Endothelial cell of umbilical vein (primary cell): ENCODE data around the gene USP2. TPM values are rescaled to one million over a fixed set of nuclear protein-coding genes. Genes with fewer than 3 reads are reported as not detected.

Experiments
- BruUV-seq: library from RNA; stranded (reverse); fragments of 400-500 nt; replicated peaks from 2 replicates; lab custom pipeline; 2021; lab: Mats Ljungman, UMichigan
- CTCF ChIA-PET: fragments of 300-600, 350-600 bp; sonication (Branson Sonifier 250); formaldehyde crosslinking; loops from one replicate; lab custom pipeline; 2021; ENCODE audit warnings: antibody characterized with exemption, inconsistent platforms; lab: Charles Lee
- POLR2A ChIA-PET: fragments of 300-600, 350-600 bp; sonication (Branson Sonifier 250); formaldehyde crosslinking; loops from one replicate; lab custom pipeline; 2021; ENCODE audit warnings: antibody characterized with exemption, inconsistent platforms; lab: Charles Lee
- DNase-seq: peaks from one replicate; pipeline ENCODE4 v3.0.0-alpha.2; 2011; ENCODE audit warnings: low read depth, low spot score
- FAIRE-seq: peaks from 2 replicates; lab custom pipeline; 2011; peaks lifted over from hg19 to GRCh38; lab: Jason Lieb, UNC
- H2AFZ ChIP-seq: 2 replicates; pipeline ENCODE4 v1.6.0; 2012; ENCODE audit warnings: low read depth, low read length, control low read depth, inconsistent platforms
- H3K27ac ChIP-seq: 2 replicates; pipeline ENCODE4 v1.5.1; 2011; ENCODE audit warnings: low read depth, mild to moderate bottlenecking, control low read depth, low read length, moderate library complexity; ENCODE audit not compliant: insufficient read depth
- H3K27me3 ChIP-seq, 2 experiments: 2 replicates each; pipeline versions ENCODE4 v1.6.0 to v1.6.1; 2011; ENCODE audit warnings: low read length in 2 of 2, mixed read lengths in 1 of 2; ENCODE audit not compliant: control insufficient read depth in 2 of 2, insufficient read depth in 2 of 2
- H3K36me3 ChIP-seq, 2 experiments: 2 replicates in 1 of 2; 3 replicates in 1 of 2; pipeline ENCODE4 v1.5.1; 2011; ENCODE audit warnings: low read length in 2 of 2, mild to moderate bottlenecking in 1 of 2, moderate library complexity in 1 of 2; ENCODE audit not compliant: control insufficient read depth in 2 of 2, insufficient read depth in 2 of 2; ENCODE audit errors: extremely low read depth in 1 of 2
- H3K4me1 ChIP-seq: 3 replicates; pipeline ENCODE4 v1.5.1; 2011; ENCODE audit warnings: mild to moderate bottlenecking, low read length; ENCODE audit not compliant: control insufficient read depth, insufficient read depth; ENCODE audit errors: extremely low read depth
- H3K4me2 ChIP-seq: 2 replicates; pipeline ENCODE4 v1.6.1; 2011; ENCODE audit warnings: low read length, control low read depth, mixed read lengths; ENCODE audit not compliant: insufficient read depth
- H3K4me3 ChIP-seq, 3 experiments: fragments of 200-600 bp in 1 of 3; sonication (generic), shearing (Covaris generic) in 1 of 3; replicated peaks in 1 of 3; 2 replicates each; pipeline ENCODE4 v1.5.1; 2011 to 2016; ENCODE audit warnings: control low read depth in 3 of 3, low read length in 3 of 3, mild to moderate bottlenecking in 2 of 3, inconsistent platforms in 1 of 3, low read depth in 1 of 3, moderate library complexity in 1 of 3; ENCODE audit not compliant: insufficient read depth in 1 of 3
- H3K79me2 ChIP-seq: 2 replicates; pipeline ENCODE4 v1.6.0; 2012; ENCODE audit warnings: low read length, inconsistent platforms; ENCODE audit not compliant: control insufficient read depth, insufficient read depth
- H3K9ac ChIP-seq: replicated peaks from 2 replicates; pipeline ENCODE3; 2011; ENCODE audit warnings: low read length, control low read depth; ENCODE audit not compliant: insufficient read depth; ENCODE audit errors: extremely low read depth
- H3K9me1 ChIP-seq: replicated peaks from 3 replicates; pipeline ENCODE4 v1.6.0; 2011; ENCODE audit warnings: mild to moderate bottlenecking, low read length; ENCODE audit not compliant: control insufficient read depth, insufficient read depth; ENCODE audit errors: extremely low read depth
- H3K9me3 ChIP-seq: replicated peaks from 2 replicates; pipeline ENCODE4 v1.5.1; 2012; ENCODE audit warnings: low read length, inconsistent platforms; ENCODE audit not compliant: control insufficient read depth, insufficient read depth
- H4K20me1 ChIP-seq: replicated peaks from 2 replicates; pipeline ENCODE3; 2011; ENCODE audit warnings: mild to moderate bottlenecking, low read length; ENCODE audit not compliant: control insufficient read depth, insufficient read depth; ENCODE audit errors: extremely low read depth
- CTCF ChIP-seq, 2 donors: IDR thresholded peaks; 1 replicate in 1 of 2; 2 replicates in 1 of 2; pipeline ENCODE4 v1.5.1; 2011; ENCODE audit warnings: low read length in 2 of 2, mild to moderate bottlenecking in 2 of 2, moderate library complexity in 2 of 2, control low read depth in 1 of 2, inconsistent platforms in 1 of 2, low read depth in 1 of 2; ENCODE audit not compliant: insufficient read depth in 1 of 2; ENCODE audit errors: extremely low read depth in 1 of 2
- EZH2 ChIP-seq: IDR thresholded peaks from 2 replicates; pipeline ENCODE4 v1.6.1; 2012; ENCODE audit warnings: borderline replicate concordance, low read depth, mild to moderate bottlenecking, moderate library complexity, low read length, inconsistent platforms; ENCODE audit not compliant: severe bottlenecking
- FOS ChIP-seq: IDR thresholded peaks from 2 replicates; pipeline ENCODE4 v1.6.1; 2011; ENCODE audit warnings: mild to moderate bottlenecking, low read length, moderate library complexity, borderline replicate concordance; ENCODE audit not compliant: insufficient read depth
- GATA2 ChIP-seq: IDR thresholded peaks from 2 replicates; pipeline ENCODE4 v1.7.0; 2011; ENCODE audit warnings: low read depth, mild to moderate bottlenecking, moderate library complexity, mixed read lengths, low read length; ENCODE audit not compliant: insufficient read length, insufficient read depth
- JUN ChIP-seq: IDR thresholded peaks from 2 replicates; pipeline ENCODE4 v1.6.1; 2011; ENCODE audit warnings: borderline replicate concordance, low read depth; ENCODE audit not compliant: insufficient read length, insufficient read depth
- MAX ChIP-seq: IDR thresholded peaks from 2 replicates; pipeline ENCODE4 v1.6.1; 2011; ENCODE audit not compliant: insufficient read depth, insufficient read length
- MYC ChIP-seq: IDR thresholded peaks from one replicate; pipeline ENCODE4 v1.6.1; 2011; ENCODE audit warnings: mild to moderate bottlenecking, low read depth, low read length
- POLR2A ChIP-seq: IDR thresholded peaks from 2 replicates; pipeline ENCODE4 v1.6.1; 2012; ENCODE audit warnings: low read depth, mild to moderate bottlenecking, control low read depth, low read length
- POLR2AphosphoS5 ChIP-seq: IDR thresholded peaks from 2 replicates; pipeline ENCODE4 v1.6.1; 2012; ENCODE audit warnings: low read depth, mild to moderate bottlenecking, control low read depth, low read length, moderate library complexity; ENCODE audit not compliant: insufficient read depth
- dilution Hi-C: fragments of 300-500 bp; cut with MboI; formaldehyde crosslinking; loops from one replicate; pipeline ENCODE4 v1.15.0; 2019; ENCODE audit warnings: low sequenced_read_pairs; ENCODE audit not compliant: extremely low pct_ligation_motif_present
- intact Hi-C: fragments of 100-400 bp; cut with micrococcal nuclease; formaldehyde crosslinking; loops from one replicate; pipeline ENCODE4 v1.10.0; 2022
- polyA plus RNA-seq, 4 experiments: library from polyadenylated mRNA; depleted of rRNA in 3 of 4; stranded (reverse) in 3 of 4; unstranded in 1 of 4; fragments of >200 nt; gene quantifications; 2 replicates each; pipeline versions ENCODE4 v1.2.1 to v1.2.3, GENCODE V29; 2011 to 2012; ENCODE audit warnings: missing spikeins in 1 of 4
- total RNA-seq: library from RNA; stranded (reverse); gene quantifications from 2 replicates; pipeline ENCODE4 v1.2.3, GENCODE V29; 2021

USP2 gene
- total and polyA plus RNA-seq, 2 donors (not counting 3 experiments of a cell fraction or from before 2014, with no cell fraction given) = 0.21 to 1.2 TPM

GRCh38 chr11:119335655-119336543 lies 45.6 kb downstream of the USP2 start:
- Histone ChIP-seq H2AFZ (no peak overlapping the region), H3K9me1 (no peaks in the 10 kb centered on the region), H3K9ac (no peak overlapping the region), H3K36me3 (peaks cover 0 to 2% of the 10 kb centered on the region in 2 experiments), H3K4me3 (no peak overlapping the region), H3K9me3 (no peaks in the 10 kb centered on the region), H3K79me2 (peaks cover 23% of the 10 kb centered on the region), H4K20me1 (no peaks in the 10 kb centered on the region), H3K27ac (no peak overlapping the region), H3K4me2 (peak overlapping the region; percentile 58), H3K27me3 (no peaks in the 10 kb centered on the region), H3K4me1 (peaks cover 37% of the 10 kb centered on the region)
- no peak for TF ChIP-seq CTCF (IDR thresholded peaks at IDR 0.05; ENCODE audit: extremely low read depth in 1 of 2, insufficient read depth in 1 of 2, low read depth in 1 of 2, low read length in 2 of 2)
- no peak for TF ChIP-seq POLR2A
- TF ChIP-seq MYC = no peak
- dilution Hi-C loops (no loop called here), intact Hi-C loops (no loop called here)
- BruUV-seq = no TSS peak
- DNase-seq = no peak
- ChIA-PET CTCF (interaction anchor here (2.3 kb wide), 1 partner anchor 13 kb away, joined by 17 read pairs; no protein-coding TSS in a partner anchor), POLR2A (no interaction called here)
- FAIRE-seq = no peak

DNA sequence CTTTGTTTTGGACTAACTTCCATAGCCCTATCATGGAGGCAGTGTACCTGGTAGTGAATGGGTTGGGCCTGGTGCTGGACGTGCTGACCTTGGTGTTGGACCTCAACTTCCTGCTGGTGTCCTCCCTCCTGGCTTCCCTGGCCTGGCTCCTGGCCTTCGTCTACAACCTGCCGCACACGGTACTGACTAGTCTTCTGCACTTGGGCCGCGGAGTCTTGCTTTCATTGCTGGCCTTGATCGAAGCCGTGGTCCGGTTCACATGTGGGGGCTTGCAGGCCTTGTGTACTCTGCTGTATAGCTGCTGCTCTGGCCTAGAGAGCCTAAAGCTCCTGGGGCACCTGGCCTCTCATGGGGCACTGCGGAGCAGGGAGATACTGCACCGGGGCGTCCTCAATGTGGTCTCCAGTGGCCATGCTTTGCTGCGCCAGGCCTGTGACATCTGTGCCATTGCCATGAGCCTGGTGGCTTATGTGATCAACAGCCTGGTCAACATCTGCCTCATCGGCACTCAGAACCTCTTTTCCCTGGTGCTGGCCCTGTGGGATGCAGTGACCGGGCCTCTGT lies 46.3 kb downstream of the USP2 start:
- peaks cover 35% of the 10 kb centered on the region for H3K4me1 ChIP-seq
- ChIA-PET CTCF (interaction anchor here (2.3 kb wide), 1 partner anchor 12 kb away, joined by 17 read pairs; no protein-coding TSS in a partner anchor), POLR2A (no interaction called here)
- dilution Hi-C loops (no loop called here), intact Hi-C loops (no loop called here)
- no peaks in the 10 kb centered on the region for H3K9me3 ChIP-seq
- no peak for TF ChIP-seq JUN
- no peak for TF ChIP-seq POLR2A
- TF ChIP-seq FOS = no peak
- TF ChIP-seq MAX = no peak
- no peak for TF ChIP-seq POLR2AphosphoS5
- TF ChIP-seq MYC = no peak
- TF ChIP-seq GATA2 = no peak
- TF ChIP-seq EZH2 = no peak
- no peak for TF ChIP-seq CTCF (IDR thresholded peaks at IDR 0.05; ENCODE audit: extremely low read depth in 1 of 2, insufficient read depth in 1 of 2, low read depth in 1 of 2, low read length in 2 of 2)
- peaks cover 0 to 2% of the 10 kb centered on the region in 2 experiments for H3K36me3 ChIP-seq
- H3K4me2 ChIP-seq = peak overlapping the region; percentile 58
- FAIRE-seq (no peak), DNase-seq (no peak)
- BruUV-seq = no TSS peak
- no peak overlapping the region for H2AFZ ChIP-seq
- peak overlapping the region; percentile 54 to 78 (median 77) for H3K4me3 ChIP-seq
- no peaks in the 10 kb centered on the region for H4K20me1 ChIP-seq
- peaks cover 23% of the 10 kb centered on the region for H3K79me2 ChIP-seq
- peaks cover 0 to under 1% of the 10 kb centered on the region in 2 experiments for H3K27me3 ChIP-seq
- peak overlapping the region; percentile 75 for H3K9ac ChIP-seq
- no peaks in the 10 kb centered on the region for H3K9me1 ChIP-seq
- H3K27ac ChIP-seq = peak overlapping the region; percentile 34
